ENCODE measurements around the gene FCRLB.

GRCh38 chr1:161710560-161710959, 10.8 kb upstream of the FCRLB start:
- TF ChIP-seq CTCF (tag by site-specific recombination; IDR thresholded peaks at IDR 0.05) (no peak), ZNF776 (tag by site-specific recombination; IDR thresholded peaks at IDR 0.05; ENCODE audit: borderline replicate concordance) (no peak), ZNF701 (tag by site-specific recombination; IDR thresholded peaks at IDR 0.05) (no peak), ZFP3 (tag by site-specific recombination; IDR thresholded peaks at IDR 0.05; ENCODE audit: low read depth) (no peak), REST (tag by site-specific recombination; IDR thresholded peaks at IDR 0.05) (no peak), ZNF311 (tag by site-specific recombination; IDR thresholded peaks at IDR 0.05; ENCODE audit: borderline replicate concordance) (no peak), ZNF501 (tag by site-specific recombination; IDR thresholded peaks at IDR 0.05) (no peak), ZNF10 (tag by site-specific recombination; IDR thresholded peaks at IDR 0.05) (no peak), ZNF248 (tag by site-specific recombination; IDR thresholded peaks at IDR 0.05) (no peak), ZNF324 (tag by site-specific recombination; IDR thresholded peaks at IDR 0.05) (no peak), ZBTB20 (tag by site-specific recombination; IDR thresholded peaks at IDR 0.05) (no peak), ZNF777 (tag by site-specific recombination; IDR thresholded peaks at IDR 0.05; ENCODE audit: borderline replicate concordance) (no peak), YY1 (tag by site-specific recombination; IDR thresholded peaks at IDR 0.05) (no peak), BCL11A (tag by site-specific recombination; IDR thresholded peaks at IDR 0.05; ENCODE audit: low read depth) (no peak)

Measured in HEK293 (cell line).